ENCODE results near the gene NANOS3.

GRCh38 chr19:13850910-13851733, 25.8 kb upstream of the NANOS3 start:
- TF ChIP-seq CTCF (IDR thresholded peaks at IDR 0.05), result no peak
- TF ChIP-seq POLR2A (IDR thresholded peaks at IDR 0.05), result peak; percentile 63

Data from prostate gland (tissue), 2 donors.